AML-193 (cell line): ENCODE data around the gene VANGL1.

Experiments
- DNase-seq, 2 experiments: peaks; one replicate each; lab custom pipeline; 2025; lab: John Stamatoyannopoulos, UW

The VANGL1 gene

DNA sequence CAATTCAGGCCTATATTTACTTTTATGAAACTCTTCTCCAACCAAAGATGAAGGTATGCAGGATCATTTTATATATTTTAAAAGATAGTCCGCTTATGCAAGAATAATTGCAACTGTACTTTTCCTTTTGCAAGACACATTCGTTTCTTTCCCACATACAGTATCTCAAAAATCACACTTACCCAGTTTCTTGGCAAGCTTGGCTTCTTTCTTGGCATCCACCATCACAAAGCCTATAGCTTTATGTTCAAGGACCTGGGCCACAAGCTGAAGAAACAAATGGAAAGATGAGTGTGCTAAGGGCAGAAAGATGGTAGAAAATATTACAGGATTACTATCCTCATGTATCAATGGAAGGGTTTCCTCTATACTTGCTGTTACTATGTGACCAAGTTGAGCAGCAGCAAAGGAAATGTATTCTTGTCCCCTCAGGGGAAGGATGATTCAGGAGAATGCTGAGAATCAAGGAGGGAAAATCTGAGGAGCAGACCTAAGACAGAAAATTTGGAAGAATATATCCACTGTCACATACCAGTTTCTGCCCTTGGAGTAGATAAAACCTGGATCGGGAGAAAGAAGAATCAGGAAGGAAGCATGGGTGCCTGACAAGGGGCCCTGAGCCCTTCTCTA is 103.0 kb downstream of the VANGL1 start:
- no peak for DNase-seq

DNA sequence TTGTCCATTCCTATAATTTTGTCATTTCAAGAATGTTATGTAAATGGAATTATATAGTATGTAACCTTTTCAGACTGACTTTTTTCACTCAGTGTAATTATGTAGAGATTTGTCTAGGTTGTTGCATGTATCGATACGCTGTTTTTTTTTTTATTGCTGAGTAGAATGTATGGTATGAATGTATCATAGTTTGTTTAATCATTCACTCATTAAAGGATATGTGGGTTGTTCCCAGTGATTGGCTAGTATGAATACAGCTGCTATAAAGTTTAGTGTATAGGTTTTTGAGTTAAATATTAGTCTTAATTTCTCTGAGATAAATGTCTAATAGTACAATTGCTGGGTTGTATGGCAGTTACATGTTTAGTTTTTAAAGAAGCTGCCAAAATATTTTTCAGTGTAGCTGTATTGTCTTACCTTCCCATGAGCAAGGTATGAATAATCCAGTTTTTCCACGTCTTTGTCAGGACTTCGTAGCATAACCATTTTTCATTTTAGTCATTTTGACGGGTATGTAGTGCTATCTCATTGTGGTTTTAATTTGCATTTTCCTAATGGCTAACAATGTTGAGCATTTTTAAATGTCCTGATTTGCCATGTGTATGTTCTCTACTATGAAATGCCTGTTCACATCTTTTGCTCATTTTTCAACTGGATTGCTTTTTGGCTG is 104.4 kb downstream of the VANGL1 start:
- no peak for DNase-seq
